Trophoblast cell (in vitro differentiated cells and primary cell): ENCODE results near the gene EHMT1.
A peak's percentile ranks its signal among the peaks of the same experiment; 100 is the strongest.

ENCODE experiments used
- DNase-seq, 2 donors: peaks; one replicate each; pipeline ENCODE4 v3.0.0-alpha.2; 2016
- H2AFZ ChIP-seq: 2 replicates; pipeline ENCODE4 v1.6.1; 2013; ENCODE audit warnings: low read length, moderate library complexity, mild to moderate bottlenecking; ENCODE audit not compliant: insufficient read depth, poor library complexity
- H2AK5ac ChIP-seq: 2 replicates; pipeline ENCODE4 v1.6.1; 2013; ENCODE audit warnings: mild to moderate bottlenecking, low read length
- H2BK120ac ChIP-seq: 2 replicates; pipeline ENCODE4 v1.6.1; 2013; ENCODE audit warnings: low read length, mild to moderate bottlenecking, moderate library complexity; ENCODE audit not compliant: insufficient read depth, poor library complexity
- H2BK12ac ChIP-seq: 2 replicates; pipeline ENCODE4 v1.6.1; 2013; ENCODE audit warnings: mild to moderate bottlenecking, low read length, moderate library complexity
- H2BK5ac ChIP-seq: 2 replicates; pipeline ENCODE4 v1.6.1; 2013; ENCODE audit warnings: low read length, low read depth, moderate library complexity, mild to moderate bottlenecking; ENCODE audit not compliant: poor library complexity
- H3K14ac ChIP-seq: 2 replicates; pipeline ENCODE4 v1.6.1; 2013; ENCODE audit warnings: mild to moderate bottlenecking, low read length
- H3K18ac ChIP-seq: 2 replicates; pipeline ENCODE4 v1.6.1; 2013; ENCODE audit warnings: mild to moderate bottlenecking, low read length
- H3K23ac ChIP-seq: 2 replicates; pipeline ENCODE4 v1.6.1; 2013; ENCODE audit warnings: low read length
- H3K27ac ChIP-seq: 2 replicates; pipeline ENCODE4 v1.5.1; 2013; ENCODE audit warnings: low read depth, mild to moderate bottlenecking, inconsistent platforms, low read length, moderate library complexity
- H3K27me3 ChIP-seq: 2 replicates; pipeline ENCODE4 v1.6.1; 2013; ENCODE audit warnings: inconsistent platforms, mild to moderate bottlenecking, low read length, moderate library complexity; ENCODE audit not compliant: insufficient read depth
- H3K36me3 ChIP-seq, 2 experiments: 1 replicate in 1 of 2; 2 replicates in 1 of 2; pipeline ENCODE4 v1.6.1; 2013; ENCODE audit warnings: low read length in 2 of 2, mild to moderate bottlenecking in 2 of 2, moderate library complexity in 1 of 2; ENCODE audit not compliant: insufficient read depth in 2 of 2, control insufficient read depth in 1 of 2
- H3K4ac ChIP-seq: 2 replicates; pipeline ENCODE4 v1.6.1; 2013; ENCODE audit warnings: low read depth, mild to moderate bottlenecking, low read length, moderate library complexity
- H3K4me1 ChIP-seq, 2 experiments: 1 replicate in 1 of 2; 2 replicates in 1 of 2; pipeline ENCODE4 v1.6.1; 2013; ENCODE audit warnings: low read length in 2 of 2, mild to moderate bottlenecking in 2 of 2, moderate library complexity in 1 of 2; ENCODE audit not compliant: insufficient read depth in 2 of 2, control insufficient read depth in 1 of 2
- H3K4me2 ChIP-seq: 2 replicates; pipeline ENCODE4 v1.6.1; 2013; ENCODE audit warnings: inconsistent platforms, mild to moderate bottlenecking, low read length, moderate library complexity
- H3K4me3 ChIP-seq: 2 replicates; pipeline ENCODE4 v1.5.1; 2013; ENCODE audit warnings: mild to moderate bottlenecking, low read depth, low read length, inconsistent platforms
- H3K79me1 ChIP-seq: one replicate; pipeline ENCODE4 v1.6.1; 2013; ENCODE audit warnings: low read length
- H3K79me2 ChIP-seq: 2 replicates; pipeline ENCODE4 v1.6.1; 2013; ENCODE audit warnings: low read length, mild to moderate bottlenecking; ENCODE audit not compliant: control insufficient read depth, insufficient read depth, poor library complexity
- H3K9ac ChIP-seq: 2 replicates; pipeline ENCODE4 v1.6.1; 2013; ENCODE audit warnings: mild to moderate bottlenecking, low read length
- H3K9me3 ChIP-seq: 2 replicates; pipeline ENCODE4 v1.6.1; 2013; ENCODE audit warnings: low read depth, mild to moderate bottlenecking, control low read depth, inconsistent platforms, low read length; ENCODE audit not compliant: insufficient read depth
- H4K12ac ChIP-seq: 2 replicates; pipeline ENCODE4 v1.6.1; 2013; ENCODE audit warnings: low read depth, mild to moderate bottlenecking, low read length, moderate library complexity
- H4K8ac ChIP-seq: 2 replicates; pipeline ENCODE4 v1.6.1; 2013; ENCODE audit warnings: low read depth, mild to moderate bottlenecking, low read length, moderate library complexity
- H4K91ac ChIP-seq: one replicate; pipeline ENCODE4 v1.6.1; 2013; ENCODE audit warnings: low read depth, mild to moderate bottlenecking, low read length, moderate library complexity
- WGBS: extraction: QIAGEN DNeasy Blood & Tissue Kit; methylation state at CpG from one replicate; pipeline ENCODE4 v1.1.7; 2013; ENCODE audit warnings: missing lambda C conversion rate; ENCODE audit not compliant: insufficient read length, insufficient coverage; ENCODE audit errors: extremely low coverage; 5-methylcytosine and 5-hydroxymethylcytosine counted together

Gene EHMT1

GRCh38 chr9:137753192-137753765 is 134.5 kb downstream of the EHMT1 start:
- Histone ChIP-seq H3K4me1 (peaks cover 7 to 8% of the 10 kb centered on the region in 2 experiments), H3K23ac (no peak overlapping the region), H2BK12ac (no peak overlapping the region), H3K4ac (no peak overlapping the region), H3K79me2 (no peaks in the 10 kb centered on the region), H3K27ac (no peak overlapping the region), H3K9me3 (peaks cover 4% of the 10 kb centered on the region), H3K9ac (no peak overlapping the region), H2AK5ac (no peak overlapping the region), H2BK120ac (no peak overlapping the region), H3K36me3 (peaks cover 40 to 43% of the 10 kb centered on the region in 2 experiments), H3K79me1 (peaks cover 5% of the 10 kb centered on the region), H3K4me2 (no peak overlapping the region), H4K12ac (no peak overlapping the region), H2AFZ (no peak overlapping the region), H4K91ac (no peak overlapping the region), H3K4me3 (no peak overlapping the region), H3K14ac (no peak overlapping the region), H3K18ac (no peak overlapping the region), H4K8ac (no peak overlapping the region), H2BK5ac (no peak overlapping the region), H3K27me3 (no peaks in the 10 kb centered on the region)
- no CpG with 5 or more reads among the region's 22 CpGs for WGBS
- no peak for DNase-seq

GRCh38 chr9:137755261-137755927 is 136.6 kb downstream of the EHMT1 start:
- H3K4me2 ChIP-seq, result no peak overlapping the region
- no peak overlapping the region for H3K27ac ChIP-seq

GRCh38 chr9:137756045-137756744 is 137.4 kb downstream of the EHMT1 start:
- Histone ChIP-seq H3K79me1 (peaks cover 5% of the 10 kb centered on the region), H3K4me1 (peaks cover 7 to 8% of the 10 kb centered on the region in 2 experiments), H3K9me3 (peaks cover 4% of the 10 kb centered on the region), H4K8ac (no peak overlapping the region), H3K79me2 (no peaks in the 10 kb centered on the region), H3K36me3 (peaks cover 46 to 57% of the 10 kb centered on the region in 2 experiments), H3K4ac (no peak overlapping the region), H2AK5ac (no peak overlapping the region), H3K9ac (no peak overlapping the region), H2AFZ (no peak overlapping the region), H3K4me3 (no peak overlapping the region), H2BK5ac (no peak overlapping the region), H3K23ac (no peak overlapping the region), H3K27ac (no peak overlapping the region), H2BK120ac (no peak overlapping the region), H3K27me3 (no peaks in the 10 kb centered on the region), H2BK12ac (no peak overlapping the region), H4K12ac (no peak overlapping the region), H3K4me2 (no peak overlapping the region), H3K18ac (no peak overlapping the region), H3K14ac (no peak overlapping the region), H4K91ac (no peak overlapping the region)
- no CpG with 5 or more reads among the region's 13 CpGs for WGBS
- no peak for DNase-seq

More at GRCh38 chr9:137755261-137755927, 136.6 kb downstream of the EHMT1 start:
- Histone ChIP-seq H4K8ac (no peak overlapping the region), H2BK12ac (no peak overlapping the region), H2AK5ac (no peak overlapping the region), H2BK120ac (no peak overlapping the region), H3K14ac (no peak overlapping the region), H4K91ac (no peak overlapping the region), H3K27me3 (no peaks in the 10 kb centered on the region), H3K36me3 (peaks cover 46 to 54% of the 10 kb centered on the region in 2 experiments), H4K12ac (no peak overlapping the region), H3K4me1 (peaks cover 7 to 8% of the 10 kb centered on the region in 2 experiments), H2AFZ (no peak overlapping the region), H3K9ac (no peak overlapping the region), H3K4me3 (no peak overlapping the region), H2BK5ac (no peak overlapping the region), H3K79me2 (no peaks in the 10 kb centered on the region), H3K9me3 (peaks cover 4% of the 10 kb centered on the region), H3K23ac (no peak overlapping the region), H3K18ac (no peak overlapping the region), H3K4ac (no peak overlapping the region), H3K79me1 (peaks cover 5% of the 10 kb centered on the region)
- WGBS, result no CpG with 5 or more reads among the region's 7 CpGs
- DNase-seq, result no peak

GRCh38 chr9:137757139-137757538 is 138.3 kb downstream of the EHMT1 start:
- Histone ChIP-seq H2BK5ac (no peak overlapping the region), H2AK5ac (no peak overlapping the region), H2BK12ac (no peak overlapping the region), H3K79me2 (no peaks in the 10 kb centered on the region), H3K4ac (no peak overlapping the region), H3K79me1 (peaks cover 5% of the 10 kb centered on the region), H4K8ac (no peak overlapping the region), H3K27me3 (no peaks in the 10 kb centered on the region), H4K91ac (peak overlapping the region; percentile 16), H2BK120ac (no peak overlapping the region), H3K9me3 (peaks cover 4% of the 10 kb centered on the region), H4K12ac (no peak overlapping the region), H3K4me2 (no peak overlapping the region), H3K27ac (no peak overlapping the region), H3K36me3 (peaks cover 47 to 52% of the 10 kb centered on the region in 2 experiments), H3K9ac (no peak overlapping the region), H3K18ac (no peak overlapping the region), H3K4me3 (no peak overlapping the region), H2AFZ (no peak overlapping the region), H3K23ac (no peak overlapping the region), H3K4me1 (peaks cover 7 to 8% of the 10 kb centered on the region in 2 experiments), H3K14ac (no peak overlapping the region)
- no CpG with 5 or more reads among the region's 10 CpGs for WGBS
- no peak for DNase-seq
